GM23338 (cell line): ENCODE results near the gene DAZL. TPM values are rescaled to one million over a fixed set of nuclear protein-coding genes. Genes with fewer than 3 reads are reported as not detected.

ENCODE experiments used
- ATAC-seq: fragments of 200-7000 bp; cut with Tn5 transposase; 3 replicates; pipeline ENCODE4 v1.9.1; 2020
- DNase-seq: peaks from one replicate; pipeline ENCODE4 v3.0.0-alpha.2; 2015; ENCODE audit warnings: low spot score
- H2AFZ ChIP-seq: fragments of 200-600 bp; sonication (generic); 2 replicates; pipeline ENCODE4 v1.8.0; 2016; ENCODE audit warnings: antibody characterized with exemption, mild to moderate bottlenecking, moderate library complexity
- H3F3A ChIP-seq: fragments of 200-600 bp; sonication (generic); replicated peaks from 2 replicates; pipeline ENCODE4 v1.8.0; 2017; ENCODE audit warnings: antibody characterized with exemption, mixed run types, low read depth
- H3K27ac ChIP-seq: fragments of 200-600 bp; sonication (generic); 2 replicates; pipeline ENCODE4 v1.6.1; 2016; ENCODE audit warnings: low read depth
- H3K27me3 ChIP-seq: fragments of 200-600 bp; sonication (generic); 2 replicates; pipeline ENCODE4 v1.8.0; 2016; ENCODE audit warnings: mild to moderate bottlenecking, mixed run types, moderate library complexity; ENCODE audit not compliant: insufficient read depth
- H3K36me3 ChIP-seq: fragments of 200-600 bp; sonication (generic); 2 replicates; pipeline ENCODE4 v1.8.0; 2016; ENCODE audit warnings: mild to moderate bottlenecking; ENCODE audit not compliant: insufficient read depth
- H3K4me1 ChIP-seq: fragments of 200-600 bp; sonication (generic); 2 replicates; pipeline ENCODE4 v1.8.0; 2016; ENCODE audit warnings: mild to moderate bottlenecking, moderate library complexity; ENCODE audit not compliant: insufficient read depth
- H3K4me2 ChIP-seq: fragments of 200-600 bp; sonication (generic); 2 replicates; pipeline ENCODE4 v1.7.1; 2017; ENCODE audit warnings: mixed run types
- H3K4me3 ChIP-seq: fragments of 200-600 bp; sonication (generic); 2 replicates; pipeline ENCODE4 v1.6.1; 2016; ENCODE audit warnings: mixed run types
- H3K79me2 ChIP-seq: fragments of 200-600 bp; sonication (generic); replicated peaks from 2 replicates; pipeline ENCODE4 v1.8.0; 2017; ENCODE audit warnings: mild to moderate bottlenecking; ENCODE audit not compliant: insufficient read depth
- H3K9me2 ChIP-seq: fragments of 200-600 bp; sonication (generic); 2 replicates; pipeline ENCODE4 v1.8.0; 2017; ENCODE audit not compliant: insufficient read depth
- H4K20me1 ChIP-seq: fragments of 200-600 bp; sonication (generic); replicated peaks from 2 replicates; pipeline ENCODE4 v1.8.0; 2017; ENCODE audit warnings: mild to moderate bottlenecking; ENCODE audit not compliant: insufficient read depth
- H3K27ac Mint-ChIP-seq: 2 replicates; pipeline ENCODE4 v1.8.0; 2020; ENCODE audit warnings: inconsistent platforms, mild to moderate bottlenecking, moderate library complexity, mixed read lengths
- H3K27me3 Mint-ChIP-seq: 3 replicates; pipeline ENCODE4 v1.8.0; 2022; ENCODE audit warnings: low read depth, mild to moderate bottlenecking, moderate library complexity, mixed read lengths, inconsistent platforms; ENCODE audit not compliant: insufficient read depth, poor library complexity
- H3K36me3 Mint-ChIP-seq: 3 replicates; pipeline ENCODE4 v1.8.0; 2021; ENCODE audit warnings: low read depth, mild to moderate bottlenecking, inconsistent platforms, moderate library complexity, mixed read lengths
- H3K4me1 Mint-ChIP-seq: 3 replicates; pipeline ENCODE4 v1.8.0; 2020; ENCODE audit warnings: mild to moderate bottlenecking, inconsistent platforms, mixed read lengths
- H3K4me3 Mint-ChIP-seq: 3 replicates; pipeline ENCODE4 v1.8.0; 2021; ENCODE audit warnings: moderate library complexity, mild to moderate bottlenecking, inconsistent platforms, mixed read lengths
- H3K9me3 Mint-ChIP-seq: 3 replicates; pipeline ENCODE4 v1.8.0; 2020; ENCODE audit warnings: moderate library complexity, mild to moderate bottlenecking, inconsistent platforms, mixed read lengths
- CREB1 ChIP-seq: fragments of 250-450 bp; sonication (Bioruptor Pico); IDR thresholded peaks from 2 replicates; pipeline ENCODE4 v1.5.0; 2020; ENCODE audit warnings: low read depth, mild to moderate bottlenecking, moderate library complexity
- EZH2 ChIP-seq: fragments of 200-600 bp; sonication (generic); IDR thresholded peaks from one replicate; pipeline ENCODE4 v1.8.0; 2017; ENCODE audit warnings: antibody characterized with exemption, mild to moderate bottlenecking, low read depth; ENCODE audit not compliant: unreplicated experiment
- EZH2phosphoT487 ChIP-seq: fragments of 200-600 bp; sonication (generic); IDR thresholded peaks from one replicate; pipeline ENCODE4 v1.8.1; 2018; ENCODE audit warnings: antibody characterized with exemption; ENCODE audit not compliant: unreplicated experiment
- JUNB ChIP-seq: IDR thresholded peaks from one replicate; pipeline ENCODE4 v1.6.1; 2016; ENCODE audit warnings: antibody characterized with exemption; ENCODE audit not compliant: unreplicated experiment
- NANOG ChIP-seq: IDR thresholded peaks from 2 replicates; pipeline ENCODE4 v1.6.1; 2016; ENCODE audit warnings: antibody characterized with exemption, borderline replicate concordance
- POLR2AphosphoS5 ChIP-seq: IDR thresholded peaks from 2 replicates; pipeline ENCODE4 v1.6.1; 2016; ENCODE audit warnings: antibody characterized with exemption, low read depth
- STAT1 ChIP-seq: IDR thresholded peaks from one replicate; pipeline ENCODE4 v1.6.1; 2016; ENCODE audit warnings: antibody characterized with exemption; ENCODE audit not compliant: unreplicated experiment
- ZNF114 ChIP-seq: fragments of 250-450 bp; sonication (Bioruptor Pico); IDR thresholded peaks from 2 replicates; pipeline ENCODE4 v1.5.0; 2020; ENCODE audit warnings: mild to moderate bottlenecking, moderate library complexity
- polyA plus RNA-seq: library from polyadenylated mRNA; unstranded; fragments of >200 nt; fragmentation: Nextera tagmentation; extraction: Ambion mirVana; gene quantifications from 2 replicates; pipeline ENCODE4 v1.2.1, GENCODE V29; 2016
- total RNA-seq: library from RNA; depleted of rRNA; stranded (reverse); fragments of >200 nt; shearing (Covaris generic); gene quantifications from 2 replicates; pipeline ENCODE4 v1.2.3, GENCODE V29; 2014
- TF ChIP-seq, protein P1 (sequence below): IDR thresholded peaks from one replicate; pipeline ENCODE4 v1.6.1; 2018; ENCODE audit warnings: antibody characterized with exemption; ENCODE audit not compliant: unreplicated experiment
- TF ChIP-seq, protein P2 (sequence below): IDR thresholded peaks from 2 replicates; pipeline ENCODE4 v1.6.1; 2016; ENCODE audit warnings: antibody characterized with exemption
- TF ChIP-seq, protein P3 (sequence below): fragments of 250-450 bp; sonication (Bioruptor Pico); IDR thresholded peaks from 2 replicates; pipeline ENCODE4 v1.5.0; 2020; ENCODE audit warnings: mild to moderate bottlenecking, moderate library complexity

The DAZL gene
- total and polyA plus RNA-seq, 2 experiments from 2014 or later = 3.2 to 5.3 TPM

DNA sequence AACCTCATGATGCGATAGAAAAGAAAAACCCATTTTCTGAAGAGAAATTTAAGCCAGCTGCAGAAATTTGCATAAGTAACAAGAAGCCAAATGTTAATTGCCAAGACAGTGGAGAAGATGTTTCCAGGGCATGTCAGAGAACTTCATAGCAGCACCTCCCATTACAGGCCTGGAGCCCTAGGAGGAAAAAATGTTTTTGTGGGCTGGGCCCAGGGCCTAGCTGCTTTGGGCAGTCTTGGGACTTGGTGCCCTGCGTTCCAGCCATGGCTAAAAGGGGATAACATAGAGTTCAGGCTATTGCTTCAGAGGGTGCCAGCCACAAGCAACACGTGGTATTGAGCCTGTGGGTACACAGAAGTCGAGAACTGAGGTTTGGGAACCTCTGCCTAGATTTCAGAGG, 10.9 kb upstream of the DAZL start:
- Histone ChIP-seq H3K9me2 (0 out of 2 replicates have a peak, but pooled peaks cover 3% of the 10 kb centered on the region), H3K79me2 (no peaks in the 10 kb centered on the region)

More for the DNA sequence above, 10.9 kb upstream of the DAZL start:
- peaks cover 35% of the 10 kb centered on the region for H3K36me3 Mint-ChIP-seq
- Histone ChIP-seq H3K4me3 (no peak overlapping the region), H3K27me3 (no peaks in the 10 kb centered on the region), H3K27ac (no peak overlapping the region), H4K20me1 (no peaks in the 10 kb centered on the region), H2AFZ (no peak overlapping the region), H3K4me1 (peaks cover 14% of the 10 kb centered on the region), H3K36me3 (peaks cover 4% of the 10 kb centered on the region; the same call in 1 of the 2 replicates), H3K4me2 (no peak overlapping the region), H3F3A (no peaks in the 10 kb centered on the region)
- H3K4me1 Mint-ChIP-seq = peaks cover 11% of the 10 kb centered on the region; the same call in 2 of the 3 replicates
- H3K27ac Mint-ChIP-seq = no peak overlapping the region
- H3K9me3 Mint-ChIP-seq = peaks cover 37% of the 10 kb centered on the region
- H3K4me3 Mint-ChIP-seq = no peak overlapping the region
- TF ChIP-seq CREB1 (CRISPR knock-in tag) (no peak), NANOG (no peak), EZH2 (no peak), ZNF114 (no peak), JUNB (no peak), POLR2AphosphoS5 (no peak), STAT1 (no peak), EZH2phosphoT487 (no peak)
- TF ChIP-seq, protein P1, sequence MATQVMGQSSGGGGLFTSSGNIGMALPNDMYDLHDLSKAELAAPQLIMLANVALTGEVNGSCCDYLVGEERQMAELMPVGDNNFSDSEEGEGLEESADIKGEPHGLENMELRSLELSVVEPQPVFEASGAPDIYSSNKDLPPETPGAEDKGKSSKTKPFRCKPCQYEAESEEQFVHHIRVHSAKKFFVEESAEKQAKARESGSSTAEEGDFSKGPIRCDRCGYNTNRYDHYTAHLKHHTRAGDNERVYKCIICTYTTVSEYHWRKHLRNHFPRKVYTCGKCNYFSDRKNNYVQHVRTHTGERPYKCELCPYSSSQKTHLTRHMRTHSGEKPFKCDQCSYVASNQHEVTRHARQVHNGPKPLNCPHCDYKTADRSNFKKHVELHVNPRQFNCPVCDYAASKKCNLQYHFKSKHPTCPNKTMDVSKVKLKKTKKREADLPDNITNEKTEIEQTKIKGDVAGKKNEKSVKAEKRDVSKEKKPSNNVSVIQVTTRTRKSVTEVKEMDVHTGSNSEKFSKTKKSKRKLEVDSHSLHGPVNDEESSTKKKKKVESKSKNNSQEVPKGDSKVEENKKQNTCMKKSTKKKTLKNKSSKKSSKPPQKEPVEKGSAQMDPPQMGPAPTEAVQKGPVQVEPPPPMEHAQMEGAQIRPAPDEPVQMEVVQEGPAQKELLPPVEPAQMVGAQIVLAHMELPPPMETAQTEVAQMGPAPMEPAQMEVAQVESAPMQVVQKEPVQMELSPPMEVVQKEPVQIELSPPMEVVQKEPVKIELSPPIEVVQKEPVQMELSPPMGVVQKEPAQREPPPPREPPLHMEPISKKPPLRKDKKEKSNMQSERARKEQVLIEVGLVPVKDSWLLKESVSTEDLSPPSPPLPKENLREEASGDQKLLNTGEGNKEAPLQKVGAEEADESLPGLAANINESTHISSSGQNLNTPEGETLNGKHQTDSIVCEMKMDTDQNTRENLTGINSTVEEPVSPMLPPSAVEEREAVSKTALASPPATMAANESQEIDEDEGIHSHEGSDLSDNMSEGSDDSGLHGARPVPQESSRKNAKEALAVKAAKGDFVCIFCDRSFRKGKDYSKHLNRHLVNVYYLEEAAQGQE = no peak
- TF ChIP-seq, protein P2, sequence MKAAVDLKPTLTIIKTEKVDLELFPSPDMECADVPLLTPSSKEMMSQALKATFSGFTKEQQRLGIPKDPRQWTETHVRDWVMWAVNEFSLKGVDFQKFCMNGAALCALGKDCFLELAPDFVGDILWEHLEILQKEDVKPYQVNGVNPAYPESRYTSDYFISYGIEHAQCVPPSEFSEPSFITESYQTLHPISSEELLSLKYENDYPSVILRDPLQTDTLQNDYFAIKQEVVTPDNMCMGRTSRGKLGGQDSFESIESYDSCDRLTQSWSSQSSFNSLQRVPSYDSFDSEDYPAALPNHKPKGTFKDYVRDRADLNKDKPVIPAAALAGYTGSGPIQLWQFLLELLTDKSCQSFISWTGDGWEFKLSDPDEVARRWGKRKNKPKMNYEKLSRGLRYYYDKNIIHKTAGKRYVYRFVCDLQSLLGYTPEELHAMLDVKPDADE = no peak
- TF ChIP-seq, protein P3, sequence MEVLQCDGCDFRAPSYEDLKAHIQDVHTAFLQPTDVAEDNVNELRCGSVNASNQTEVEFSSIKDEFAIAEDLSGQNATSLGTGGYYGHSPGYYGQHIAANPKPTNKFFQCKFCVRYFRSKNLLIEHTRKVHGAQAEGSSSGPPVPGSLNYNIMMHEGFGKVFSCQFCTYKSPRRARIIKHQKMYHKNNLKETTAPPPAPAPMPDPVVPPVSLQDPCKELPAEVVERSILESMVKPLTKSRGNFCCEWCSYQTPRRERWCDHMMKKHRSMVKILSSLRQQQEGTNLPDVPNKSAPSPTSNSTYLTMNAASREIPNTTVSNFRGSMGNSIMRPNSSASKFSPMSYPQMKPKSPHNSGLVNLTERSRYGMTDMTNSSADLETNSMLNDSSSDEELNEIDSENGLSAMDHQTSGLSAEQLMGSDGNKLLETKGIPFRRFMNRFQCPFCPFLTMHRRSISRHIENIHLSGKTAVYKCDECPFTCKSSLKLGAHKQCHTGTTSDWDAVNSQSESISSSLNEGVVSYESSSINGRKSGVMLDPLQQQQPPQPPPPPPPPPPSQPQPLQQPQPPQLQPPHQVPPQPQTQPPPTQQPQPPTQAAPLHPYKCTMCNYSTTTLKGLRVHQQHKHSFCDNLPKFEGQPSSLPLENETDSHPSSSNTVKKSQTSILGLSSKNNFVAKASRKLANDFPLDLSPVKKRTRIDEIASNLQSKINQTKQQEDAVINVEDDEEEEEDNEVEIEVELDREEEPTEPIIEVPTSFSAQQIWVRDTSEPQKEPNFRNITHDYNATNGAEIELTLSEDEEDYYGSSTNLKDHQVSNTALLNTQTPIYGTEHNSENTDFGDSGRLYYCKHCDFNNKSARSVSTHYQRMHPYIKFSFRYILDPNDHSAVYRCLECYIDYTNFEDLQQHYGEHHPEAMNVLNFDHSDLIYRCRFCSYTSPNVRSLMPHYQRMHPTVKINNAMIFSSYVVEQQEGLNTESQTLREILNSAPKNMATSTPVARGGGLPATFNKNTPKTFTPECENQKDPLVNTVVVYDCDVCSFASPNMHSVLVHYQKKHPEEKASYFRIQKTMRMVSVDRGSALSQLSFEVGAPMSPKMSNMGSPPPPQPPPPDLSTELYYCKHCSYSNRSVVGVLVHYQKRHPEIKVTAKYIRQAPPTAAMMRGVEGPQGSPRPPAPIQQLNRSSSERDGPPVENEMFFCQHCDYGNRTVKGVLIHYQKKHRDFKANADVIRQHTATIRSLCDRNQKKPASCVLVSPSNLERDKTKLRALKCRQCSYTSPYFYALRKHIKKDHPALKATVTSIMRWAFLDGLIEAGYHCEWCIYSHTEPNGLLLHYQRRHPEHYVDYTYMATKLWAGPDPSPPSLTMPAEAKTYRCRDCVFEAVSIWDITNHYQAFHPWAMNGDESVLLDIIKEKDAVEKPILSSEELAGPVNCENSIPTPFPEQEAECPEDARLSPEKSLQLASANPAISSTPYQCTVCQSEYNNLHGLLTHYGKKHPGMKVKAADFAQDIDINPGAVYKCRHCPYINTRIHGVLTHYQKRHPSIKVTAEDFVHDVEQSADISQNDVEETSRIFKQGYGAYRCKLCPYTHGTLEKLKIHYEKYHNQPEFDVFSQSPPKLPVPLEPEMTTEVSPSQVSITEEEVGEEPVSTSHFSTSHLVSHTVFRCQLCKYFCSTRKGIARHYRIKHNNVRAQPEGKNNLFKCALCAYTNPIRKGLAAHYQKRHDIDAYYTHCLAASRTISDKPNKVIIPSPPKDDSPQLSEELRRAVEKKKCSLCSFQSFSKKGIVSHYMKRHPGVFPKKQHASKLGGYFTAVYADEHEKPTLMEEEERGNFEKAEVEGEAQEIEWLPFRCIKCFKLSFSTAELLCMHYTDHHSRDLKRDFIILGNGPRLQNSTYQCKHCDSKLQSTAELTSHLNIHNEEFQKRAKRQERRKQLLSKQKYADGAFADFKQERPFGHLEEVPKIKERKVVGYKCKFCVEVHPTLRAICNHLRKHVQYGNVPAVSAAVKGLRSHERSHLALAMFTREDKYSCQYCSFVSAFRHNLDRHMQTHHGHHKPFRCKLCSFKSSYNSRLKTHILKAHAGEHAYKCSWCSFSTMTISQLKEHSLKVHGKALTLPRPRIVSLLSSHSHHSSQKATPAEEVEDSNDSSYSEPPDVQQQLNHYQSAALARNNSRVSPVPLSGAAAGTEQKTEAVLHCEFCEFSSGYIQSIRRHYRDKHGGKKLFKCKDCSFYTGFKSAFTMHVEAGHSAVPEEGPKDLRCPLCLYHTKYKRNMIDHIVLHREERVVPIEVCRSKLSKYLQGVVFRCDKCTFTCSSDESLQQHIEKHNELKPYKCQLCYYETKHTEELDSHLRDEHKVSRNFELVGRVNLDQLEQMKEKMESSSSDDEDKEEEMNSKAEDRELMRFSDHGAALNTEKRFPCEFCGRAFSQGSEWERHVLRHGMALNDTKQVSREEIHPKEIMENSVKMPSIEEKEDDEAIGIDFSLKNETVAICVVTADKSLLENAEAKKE (CRISPR knock-in tag) = no peak
- H3K27me3 Mint-ChIP-seq = no peaks in the 10 kb centered on the region
- DNase-seq (no peak), ATAC-seq (no peak)
